Activated T-helper 17 cell treated with anti-CD3 and anti-CD28 coated beads, Interleukin-2, amount 50 U/mL, for 72 hours (primary cell): ENCODE results near the gene NIPBL. TPM values are rescaled to one million over a fixed set of nuclear protein-coding genes. Genes with fewer than 3 reads are reported as not detected.

Experiments used
- ATAC-seq: fragments of 150-1000 bp; cut with Tn5 transposase; replicated peaks from 2 replicates; pipeline ENCODE4 v1.10.0; 2021; ENCODE audit warnings: mild to moderate bottlenecking, moderate library complexity
- H3K27ac Mint-ChIP-seq: one replicate; pipeline ENCODE4 v1.8.0; 2022; ENCODE audit warnings: mixed read lengths
- H3K27me3 Mint-ChIP-seq: one replicate; pipeline ENCODE4 v1.8.0; 2022; ENCODE audit warnings: mixed read lengths
- H3K36me3 Mint-ChIP-seq: one replicate; pipeline ENCODE4 v1.8.0; 2022; ENCODE audit warnings: low read depth, mild to moderate bottlenecking, mixed read lengths
- H3K4me1 Mint-ChIP-seq: one replicate; pipeline ENCODE4 v1.8.0; 2022; ENCODE audit warnings: mixed read lengths
- H3K4me3 Mint-ChIP-seq: one replicate; pipeline ENCODE4 v1.8.0; 2022; ENCODE audit warnings: mild to moderate bottlenecking, mixed read lengths
- H3K9me3 Mint-ChIP-seq: one replicate; pipeline ENCODE4 v1.8.0; 2022; ENCODE audit warnings: mixed read lengths
- total RNA-seq, 2 donors: library from RNA; stranded (reverse); gene quantifications; one replicate each; pipeline ENCODE4 v1.2.3, GENCODE V29; 2022

NIPBL gene
- total RNA-seq, 2 donors from 2014 or later = 48.3 to 50.9 TPM

DNA sequence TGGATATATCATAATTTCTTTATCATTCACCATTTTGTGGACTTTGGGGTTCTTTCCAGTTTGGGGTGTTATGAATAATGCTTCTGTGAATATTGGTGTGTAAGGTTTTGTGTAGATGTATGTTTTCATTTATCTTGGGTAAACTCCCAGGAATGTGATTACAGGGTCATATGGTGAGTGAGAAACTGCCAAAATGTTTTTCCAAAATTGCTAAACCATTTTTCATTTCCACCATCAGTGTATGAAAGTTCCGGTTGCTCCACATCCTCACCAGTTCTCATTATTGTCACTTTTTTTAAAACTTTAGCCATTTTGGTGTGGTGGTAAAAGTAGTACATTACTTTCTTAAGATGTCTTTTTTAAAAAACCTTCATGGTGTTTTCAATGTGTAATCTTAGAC is 152.9 kb downstream of the NIPBL start:
- Mint-ChIP-seq H3K27me3 (no peaks in the 10 kb centered on the region), H3K4me3 (no peak overlapping the region), H3K9me3 (no peaks in the 10 kb centered on the region), H3K36me3 (peaks cover 96% of the 10 kb centered on the region), H3K27ac (no peak overlapping the region), H3K4me1 (no peaks in the 10 kb centered on the region)
- no peak for ATAC-seq

DNA sequence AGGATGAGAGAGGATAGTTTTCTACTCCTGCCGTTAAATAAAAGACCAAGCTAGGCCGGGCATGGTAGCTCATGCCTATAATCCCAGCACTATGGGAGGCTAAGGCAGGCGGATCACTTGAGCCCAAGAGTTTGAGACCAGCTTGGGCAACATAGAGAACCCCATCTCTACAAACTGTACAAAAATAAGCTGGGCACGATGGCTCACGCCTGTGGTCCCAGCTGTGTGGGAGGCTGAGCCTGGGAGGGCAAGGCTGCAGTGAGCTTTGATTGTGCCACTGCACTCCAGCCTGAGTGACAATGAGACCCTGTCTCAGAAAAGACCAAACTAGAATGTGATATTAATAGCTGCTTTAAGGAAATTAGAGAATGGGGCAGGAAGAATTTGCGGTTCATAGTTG is 158.4 kb downstream of the NIPBL start:
- Mint-ChIP-seq H3K4me1 (no peaks in the 10 kb centered on the region), H3K27ac (no peak overlapping the region), H3K9me3 (no peaks in the 10 kb centered on the region), H3K27me3 (no peaks in the 10 kb centered on the region), H3K4me3 (no peak overlapping the region), H3K36me3 (peaks cover 76% of the 10 kb centered on the region)
- no peak for ATAC-seq

DNA sequence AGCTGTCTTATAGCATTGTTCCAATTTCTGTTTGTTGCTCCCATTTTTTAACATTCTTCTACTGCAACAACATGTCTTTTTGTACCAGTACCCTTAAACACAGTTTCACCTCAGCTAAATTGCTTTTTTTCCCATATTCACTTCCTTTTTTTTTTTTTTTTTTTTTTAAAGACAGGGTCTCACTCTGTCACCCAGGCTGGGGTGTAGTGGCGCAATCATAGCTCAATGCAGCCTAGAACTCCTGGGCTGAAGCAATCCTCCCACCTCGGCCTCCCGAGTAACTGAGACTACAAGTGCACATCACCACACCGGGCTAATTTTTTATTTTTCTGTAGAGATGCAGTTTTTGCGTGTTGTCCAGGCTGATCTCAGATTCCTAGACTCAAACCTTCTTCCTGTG is 161.3 kb downstream of the NIPBL start:
- no peaks in the 10 kb centered on the region for H3K27me3 Mint-ChIP-seq
- no peaks in the 10 kb centered on the region for H3K4me1 Mint-ChIP-seq
- no peaks in the 10 kb centered on the region for H3K9me3 Mint-ChIP-seq
- peaks cover 60% of the 10 kb centered on the region for H3K36me3 Mint-ChIP-seq
- ATAC-seq = no peak
- H3K4me3 Mint-ChIP-seq = no peak overlapping the region
- H3K27ac Mint-ChIP-seq = no peak overlapping the region

DNA sequence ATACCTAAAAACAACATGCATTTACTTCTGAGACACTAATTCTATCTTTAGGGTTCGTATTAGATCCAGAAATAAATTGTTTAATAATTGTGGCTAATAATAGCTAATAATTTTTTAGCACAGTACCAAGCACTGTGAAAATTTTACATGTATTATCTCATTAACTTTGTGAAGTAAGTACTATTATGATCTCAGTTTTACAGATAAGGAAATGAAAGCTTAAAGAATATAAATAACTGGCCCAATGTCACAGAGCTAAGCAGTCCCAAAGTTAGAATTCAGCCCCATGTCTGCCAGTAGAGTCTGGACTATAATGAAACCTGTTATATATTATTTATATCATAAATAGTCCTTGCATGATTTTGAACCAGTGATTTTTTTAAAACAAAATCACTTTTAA is 163.3 kb downstream of the NIPBL start:
- Mint-ChIP-seq H3K27me3 (no peaks in the 10 kb centered on the region), H3K27ac (no peak overlapping the region), H3K4me3 (no peak overlapping the region), H3K36me3 (peaks cover 55% of the 10 kb centered on the region), H3K9me3 (no peaks in the 10 kb centered on the region), H3K4me1 (no peaks in the 10 kb centered on the region)
- ATAC-seq = no peak

DNA sequence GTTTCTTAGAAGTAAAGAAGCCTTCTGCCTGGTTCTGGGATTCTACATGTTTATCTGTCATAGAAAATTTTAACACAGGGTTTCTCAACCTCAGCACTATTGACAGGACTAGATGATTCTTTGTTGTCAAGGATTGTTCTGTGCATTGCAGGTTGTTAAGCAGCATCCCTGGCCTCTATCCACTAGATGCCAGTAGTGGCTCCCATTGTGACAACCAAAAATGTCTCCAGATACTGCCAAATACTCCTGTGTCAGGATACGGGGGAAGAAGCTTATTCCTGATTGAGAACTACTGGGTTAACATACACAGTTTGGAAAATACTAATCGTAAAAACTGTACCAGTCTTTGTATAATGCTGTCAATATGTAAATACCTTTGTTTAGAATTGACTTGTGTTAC is 167.1 kb downstream of the NIPBL start:
- H3K4me3 Mint-ChIP-seq = no peak overlapping the region
- no peaks in the 10 kb centered on the region for H3K4me1 Mint-ChIP-seq
- peaks cover 71% of the 10 kb centered on the region for H3K36me3 Mint-ChIP-seq
- no peaks in the 10 kb centered on the region for H3K9me3 Mint-ChIP-seq
- no peaks in the 10 kb centered on the region for H3K27me3 Mint-ChIP-seq
- no peak for ATAC-seq
- no peak overlapping the region for H3K27ac Mint-ChIP-seq

DNA sequence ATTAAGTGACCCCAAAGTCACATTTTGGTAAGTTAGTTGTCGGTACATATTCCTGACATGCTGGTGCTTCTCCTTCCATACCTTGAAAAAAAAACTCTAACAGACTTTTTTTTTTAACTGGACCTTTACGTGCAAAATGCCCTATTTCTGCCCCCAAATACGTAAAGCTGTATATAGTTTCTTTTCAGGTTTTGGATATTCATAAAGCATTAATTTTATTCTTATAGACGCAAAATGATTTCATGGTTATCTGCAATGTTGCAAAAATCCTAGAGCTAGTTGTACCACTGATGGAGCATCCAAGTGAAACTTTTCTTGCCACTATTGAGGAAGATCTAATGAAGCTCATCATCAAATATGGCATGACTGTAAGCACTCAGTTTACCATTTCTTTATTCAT is 167.6 kb downstream of the NIPBL start:
- H3K4me1 Mint-ChIP-seq = no peaks in the 10 kb centered on the region
- no peak overlapping the region for H3K4me3 Mint-ChIP-seq
- no peaks in the 10 kb centered on the region for H3K27me3 Mint-ChIP-seq
- ATAC-seq = no peak
- no peaks in the 10 kb centered on the region for H3K9me3 Mint-ChIP-seq
- H3K36me3 Mint-ChIP-seq = peaks cover 73% of the 10 kb centered on the region
- H3K27ac Mint-ChIP-seq = no peak overlapping the region

DNA sequence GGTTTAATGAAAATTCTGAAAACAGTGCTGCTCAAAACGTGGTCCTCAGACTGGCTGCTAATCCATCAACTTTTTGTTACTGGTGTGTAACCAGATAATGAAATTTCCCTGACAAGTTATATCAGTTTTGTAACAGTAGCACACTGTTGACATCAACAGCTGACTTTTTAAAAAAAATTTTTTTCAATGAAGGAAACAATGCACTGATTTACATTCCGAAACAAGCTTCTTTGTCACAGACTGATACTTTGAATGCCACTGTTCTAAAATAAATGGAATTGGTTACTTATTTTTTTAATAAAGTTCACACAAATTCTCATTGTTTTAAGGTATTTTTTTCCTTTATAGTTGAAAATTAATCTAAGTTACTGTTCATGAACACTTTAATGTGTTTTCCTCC is 169.1 kb downstream of the NIPBL start:
- Mint-ChIP-seq H3K36me3 (peaks cover 77% of the 10 kb centered on the region), H3K9me3 (no peaks in the 10 kb centered on the region), H3K4me1 (no peaks in the 10 kb centered on the region), H3K4me3 (no peak overlapping the region), H3K27ac (no peak overlapping the region), H3K27me3 (no peaks in the 10 kb centered on the region)
- ATAC-seq = no peak

DNA sequence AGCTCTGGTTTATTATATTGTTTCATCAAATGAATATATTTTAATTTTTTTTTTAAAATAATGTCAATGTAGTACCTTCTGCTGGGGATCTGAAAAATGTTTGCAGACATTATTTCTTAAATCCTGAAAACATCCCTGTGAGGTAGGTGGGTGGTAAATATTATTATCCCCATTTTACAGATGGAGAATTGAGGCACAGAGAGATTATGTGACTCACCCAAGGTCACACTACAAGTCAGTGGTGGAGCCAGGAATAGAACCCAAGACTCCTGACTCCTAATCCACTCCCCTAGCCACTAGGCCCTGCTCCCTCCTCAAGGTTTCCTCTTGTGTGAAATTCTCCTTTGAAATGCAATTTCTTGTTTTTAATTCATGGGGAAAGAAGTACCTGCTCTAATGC is 171.4 kb downstream of the NIPBL start:
- Mint-ChIP-seq H3K27ac (no peak overlapping the region), H3K4me1 (no peaks in the 10 kb centered on the region)

DNA sequence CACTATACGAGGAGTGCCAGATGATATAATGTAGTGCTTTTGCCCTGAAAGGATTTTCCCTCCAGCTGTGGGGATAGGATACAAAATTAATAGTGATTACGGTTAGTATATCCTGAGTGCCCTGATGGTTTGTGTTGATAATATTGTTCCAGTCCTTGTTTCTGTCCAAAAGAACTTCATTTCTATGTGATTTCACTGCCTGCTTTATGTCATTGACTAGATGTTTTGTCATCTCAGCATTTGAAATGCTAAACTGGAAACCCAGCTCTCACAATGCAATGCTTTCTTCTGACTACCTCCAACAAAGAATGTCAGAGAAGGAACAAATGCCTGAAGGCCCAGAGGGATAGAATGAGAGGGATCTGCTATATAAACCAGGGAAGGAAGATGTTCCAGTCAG is 177.8 kb downstream of the NIPBL start:
- H3K4me1 Mint-ChIP-seq = no peaks in the 10 kb centered on the region
- no peak overlapping the region for H3K4me3 Mint-ChIP-seq
- no peak for ATAC-seq
- H3K36me3 Mint-ChIP-seq = peaks cover 98% of the 10 kb centered on the region
- H3K27me3 Mint-ChIP-seq = no peaks in the 10 kb centered on the region
- H3K27ac Mint-ChIP-seq = no peak overlapping the region
- no peaks in the 10 kb centered on the region for H3K9me3 Mint-ChIP-seq

More for the DNA sequence above, 171.4 kb downstream of the NIPBL start:
- Mint-ChIP-seq H3K9me3 (no peaks in the 10 kb centered on the region), H3K27me3 (no peaks in the 10 kb centered on the region), H3K4me3 (no peak overlapping the region), H3K36me3 (peaks cover 94% of the 10 kb centered on the region)
- no peak for ATAC-seq

DNA sequence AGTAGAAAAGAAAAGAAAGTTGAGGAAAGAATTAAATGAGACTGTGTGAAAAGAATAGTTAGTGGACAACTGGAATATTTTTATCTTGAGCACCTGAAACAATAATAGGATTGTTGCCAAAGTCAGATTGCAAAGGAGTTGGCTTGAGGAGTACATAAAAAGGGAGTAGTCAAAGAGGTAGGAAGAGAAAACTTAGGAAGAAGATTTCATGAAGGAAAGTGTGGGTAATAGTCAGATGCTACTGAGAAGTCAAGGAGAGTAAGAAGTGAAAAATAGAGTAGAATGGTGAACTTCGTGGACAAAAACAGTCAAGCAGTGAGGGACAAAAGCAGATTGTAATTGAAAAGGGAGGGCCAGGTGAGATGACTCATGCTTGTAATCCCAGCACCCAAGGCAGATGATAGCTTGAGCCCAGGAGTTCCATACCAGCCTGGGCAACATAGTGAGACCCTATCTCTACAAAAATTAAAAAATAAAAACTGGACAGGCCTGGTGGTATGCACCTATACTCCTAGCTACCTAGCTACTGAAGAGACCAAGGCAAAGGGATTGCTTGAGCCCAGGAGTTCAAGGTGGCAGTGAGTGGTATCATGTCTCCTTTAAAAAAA is 178.9 kb downstream of the NIPBL start:
- Mint-ChIP-seq H3K4me1 (no peaks in the 10 kb centered on the region), H3K4me3 (no peak overlapping the region), H3K27me3 (no peaks in the 10 kb centered on the region), H3K9me3 (no peaks in the 10 kb centered on the region), H3K27ac (peak overlapping the region; percentile 61), H3K36me3 (peaks cover 98% of the 10 kb centered on the region)
- ATAC-seq = no peak

DNA sequence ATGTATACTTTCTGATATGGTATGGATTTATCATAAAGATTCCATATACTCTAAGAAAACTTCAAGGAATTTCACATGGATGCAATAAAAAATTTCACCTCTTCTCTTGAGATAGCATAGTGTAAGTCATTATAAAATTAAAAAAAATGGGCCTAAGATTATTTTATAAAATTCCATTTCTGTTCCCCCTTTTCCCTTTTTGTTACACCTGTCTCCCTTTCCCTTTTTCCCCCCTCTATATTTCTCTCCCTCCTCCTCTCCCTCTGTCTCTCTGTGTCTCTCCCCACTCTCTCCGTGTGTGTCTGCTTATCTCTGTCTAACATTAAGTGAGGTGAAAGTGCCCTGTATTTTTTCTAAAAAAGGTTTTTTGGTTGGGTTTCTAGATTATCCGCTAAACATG is 180.2 kb downstream of the NIPBL start:
- Mint-ChIP-seq H3K27ac (peak overlapping the region; percentile 24), H3K27me3 (no peaks in the 10 kb centered on the region), H3K4me1 (no peaks in the 10 kb centered on the region), H3K36me3 (peaks cover 95% of the 10 kb centered on the region), H3K4me3 (no peak overlapping the region), H3K9me3 (no peaks in the 10 kb centered on the region)
- ATAC-seq = no peak

DNA sequence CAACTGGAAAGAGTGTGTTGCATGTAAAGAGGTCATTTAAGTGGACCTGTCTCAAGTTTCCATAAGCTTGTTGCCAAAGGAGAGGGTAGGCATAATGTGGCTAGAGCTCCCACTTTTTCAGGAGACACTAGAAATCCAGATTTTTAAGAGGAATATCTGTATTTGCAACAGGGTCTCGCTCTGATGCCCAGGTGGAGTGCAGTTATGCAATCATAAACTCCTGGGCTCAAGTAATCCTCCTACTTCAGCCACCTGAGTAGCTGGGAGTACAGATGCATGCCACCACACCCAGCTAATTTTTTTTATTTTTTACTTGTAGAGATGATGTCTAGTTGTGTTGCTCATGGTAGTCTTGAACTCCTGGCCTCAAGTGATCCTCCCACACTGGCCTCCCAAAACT is 183.5 kb downstream of the NIPBL start:
- Mint-ChIP-seq H3K9me3 (no peaks in the 10 kb centered on the region), H3K4me1 (no peaks in the 10 kb centered on the region), H3K27me3 (no peaks in the 10 kb centered on the region), H3K27ac (no peak overlapping the region), H3K36me3 (peaks cover 92% of the 10 kb centered on the region), H3K4me3 (no peak overlapping the region)
- no peak for ATAC-seq

DNA sequence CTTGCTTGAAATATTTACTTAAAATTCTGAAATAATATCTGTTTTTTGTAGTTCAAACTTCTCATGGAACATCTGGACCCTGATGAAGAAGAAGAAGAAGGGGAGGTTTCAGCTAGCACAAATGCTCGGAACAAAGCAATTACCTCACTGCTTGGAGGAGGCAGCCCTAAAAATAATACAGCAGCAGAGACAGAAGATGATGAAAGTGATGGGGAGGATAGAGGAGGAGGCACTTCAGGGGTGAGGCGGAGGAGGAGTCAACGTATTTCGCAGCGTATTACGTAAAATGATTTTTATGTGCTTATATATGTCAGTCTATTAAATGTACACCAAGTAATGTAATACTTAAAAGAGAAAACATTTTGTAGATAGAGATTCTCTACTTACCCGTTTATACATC is 187.2 kb downstream of the NIPBL start:
- Mint-ChIP-seq H3K36me3 (peaks cover 57% of the 10 kb centered on the region), H3K27me3 (no peaks in the 10 kb centered on the region), H3K9me3 (no peaks in the 10 kb centered on the region), H3K4me1 (no peaks in the 10 kb centered on the region), H3K27ac (no peak overlapping the region), H3K4me3 (no peak overlapping the region)
- no peak for ATAC-seq

DNA sequence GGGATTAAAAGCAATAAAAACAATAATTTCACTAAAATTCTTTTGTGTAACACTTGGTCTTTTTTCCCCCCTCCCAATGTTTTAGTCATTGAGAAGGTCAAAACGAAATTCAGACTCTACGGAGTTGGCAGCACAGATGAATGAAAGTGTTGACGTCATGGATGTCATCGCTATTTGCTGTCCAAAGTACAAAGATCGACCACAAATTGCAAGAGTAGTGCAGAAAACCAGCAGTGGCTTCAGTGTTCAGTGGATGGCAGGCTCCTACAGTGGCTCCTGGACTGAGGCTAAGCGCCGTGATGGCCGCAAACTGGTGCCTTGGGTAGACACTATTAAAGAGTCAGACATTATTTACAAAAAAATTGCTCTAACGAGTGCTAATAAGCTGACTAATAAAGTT is 187.9 kb downstream of the NIPBL start:
- Mint-ChIP-seq H3K27me3 (no peaks in the 10 kb centered on the region), H3K9me3 (no peaks in the 10 kb centered on the region), H3K27ac (no peak overlapping the region), H3K4me1 (no peaks in the 10 kb centered on the region), H3K36me3 (peaks cover 50% of the 10 kb centered on the region), H3K4me3 (no peak overlapping the region)
- no peak for ATAC-seq

DNA sequence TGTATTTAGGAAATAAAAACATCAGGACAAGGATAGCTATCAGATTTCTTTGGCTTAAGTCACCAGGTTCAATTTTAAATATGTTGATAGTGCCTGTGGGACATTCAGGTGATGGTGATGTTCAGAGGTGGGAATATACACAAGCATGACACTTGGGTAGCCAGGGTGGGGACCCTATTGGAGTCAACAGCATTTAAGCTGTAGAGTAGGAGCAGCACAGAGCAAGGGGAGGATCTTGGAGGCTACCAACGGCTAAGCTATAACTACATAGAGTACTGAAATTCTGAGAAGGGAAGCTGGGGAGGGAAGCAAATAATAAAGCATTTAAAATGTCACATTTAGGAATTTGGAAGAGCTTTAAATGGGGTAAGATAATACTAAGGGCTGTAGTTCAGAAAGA is 194.9 kb downstream of the NIPBL start:
- H3K4me3 Mint-ChIP-seq = no peak overlapping the region
- no peak overlapping the region for H3K27ac Mint-ChIP-seq
- H3K36me3 Mint-ChIP-seq = no peaks in the 10 kb centered on the region
- no peak for ATAC-seq
- H3K4me1 Mint-ChIP-seq = no peaks in the 10 kb centered on the region
- H3K9me3 Mint-ChIP-seq = no peaks in the 10 kb centered on the region
- H3K27me3 Mint-ChIP-seq = no peaks in the 10 kb centered on the region
